GM12892 (cell line): ENCODE measurements around the gene THRB.

Source experiments
- POLR2A ChIP-seq: IDR thresholded peaks from 2 replicates; pipeline ENCODE4 v1.6.1; 2011; ENCODE audit warnings: low read depth, low read length, control low read depth
- POLR2AphosphoS5 ChIP-seq: IDR thresholded peaks from 2 replicates; pipeline ENCODE4 v1.6.1; 2011; ENCODE audit warnings: low read depth, low read length, control low read depth
- TAF1 ChIP-seq: IDR thresholded peaks from 2 replicates; pipeline ENCODE4 v1.6.1; 2011; ENCODE audit warnings: low read depth, mild to moderate bottlenecking, control low read depth, low read length, borderline replicate concordance

DNA sequence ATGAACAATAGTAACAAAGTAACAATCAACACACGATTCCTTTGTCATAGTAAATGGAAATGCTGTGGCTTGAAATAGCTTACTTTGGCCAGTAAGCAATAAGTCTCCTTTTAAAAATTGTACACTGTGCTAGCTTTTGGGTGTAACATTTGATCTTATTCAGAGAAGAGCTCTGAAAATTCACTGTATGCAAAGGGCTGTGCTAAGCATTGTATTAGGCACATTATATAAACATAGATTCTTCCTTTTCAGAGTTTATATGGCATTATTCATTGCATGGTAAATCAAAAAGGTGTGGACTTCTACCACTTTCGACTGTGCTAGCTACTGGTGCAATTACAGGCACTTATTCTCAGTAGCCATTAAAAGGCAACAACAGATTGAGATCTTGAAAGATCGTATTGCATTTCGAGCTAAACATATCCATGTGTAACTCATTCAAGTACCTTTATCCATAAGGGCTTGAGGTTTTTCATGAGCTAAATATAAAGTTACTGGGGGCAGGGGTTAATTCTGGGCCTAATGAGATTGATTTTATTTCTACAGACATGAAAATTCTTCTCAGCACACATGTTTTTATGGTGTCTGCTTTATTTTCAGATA, 302.7 kb downstream of the THRB start:
- TF ChIP-seq POLR2A (no peak), POLR2AphosphoS5 (no peak), TAF1 (no peak)
